Left lung (tissue), 10 donors: ENCODE data around the gene EXOC7. TPM values are rescaled to one million over a fixed set of nuclear protein-coding genes. Genes with fewer than 3 reads are reported as not detected.
A peak's percentile ranks its signal among the peaks of the same experiment; 100 is the strongest.
"Not testable (repeated sequence)": the region's sequence is repeated elsewhere in the genome, so short reads cannot be mapped to it uniquely, and the experiment has no call there.

ENCODE experiments used
- ATAC-seq: fragments of 200-7000 bp; cut with Tn5 transposase; one replicate; pipeline ENCODE4 v1.9.1; 2020; ENCODE audit warnings: moderate library complexity
- DNase-seq, 4 donors: peaks; one replicate each; pipeline ENCODE4 v3.0.0-alpha.2; 2013 to 2020
- H3K27ac ChIP-seq, 2 donors: fragments of 200-600 bp; sonication (generic) in 1 of 2; one replicate each; pipeline versions ENCODE4 v1.5.0 to v1.8.0; 2020 to 2021
- H3K27me3 ChIP-seq, 2 donors: fragments of 200-600 bp; sonication (generic) in 1 of 2; one replicate each; pipeline versions ENCODE4 v1.5.0 to v1.8.0; 2020 to 2021
- H3K36me3 ChIP-seq, 2 donors: fragments of 200-600 bp; sonication (generic) in 1 of 2; one replicate each; pipeline versions ENCODE4 v1.5.0 to v1.8.0; 2020 to 2021
- H3K4me1 ChIP-seq, 2 donors: fragments of 200-600 bp; one replicate each; pipeline ENCODE4 v1.8.0; 2021
- H3K4me3 ChIP-seq, 2 donors: fragments of 200-600 bp; sonication (generic) in 1 of 2; one replicate each; pipeline versions ENCODE4 v1.5.0 to v1.8.0; 2020 to 2021; ENCODE audit warnings: mild to moderate bottlenecking in 1 of 2
- H3K9me3 ChIP-seq, 2 donors: fragments of 200-600 bp; sonication (generic) in 1 of 2; one replicate each; pipeline versions ENCODE4 v1.5.0 to v1.8.0; 2020 to 2021
- intact Hi-C, 2 donors: fragments of 100-400 bp; cut with DNase I; formaldehyde crosslinking; loops; one replicate each; pipeline versions ENCODE4 v1.11.2 to v1.14.2; 2022
- polyA plus RNA-seq, 6 donors: library from polyadenylated mRNA; unstranded; fragments of 120-200 nt; gene quantifications; one replicate each; pipeline ENCODE4 v1.2.1, GENCODE V29; 2013; ENCODE audit not compliant: insufficient read length in 6 of 6
- total RNA-seq, 2 donors: library from RNA; stranded (reverse); fragmentation: NEBNext Ultra II Directional; extraction: Animal tissue kit (Norgen Biotek cat#: 25700); gene quantifications; one replicate each; pipeline ENCODE4 v1.2.1, GENCODE V29; 2021
- TF ChIP-seq, protein P1 (sequence below), 2 donors: fragments of 200-600 bp; sonication (generic) in 1 of 2; IDR thresholded peaks; one replicate each; pipeline versions ENCODE4 v1.5.0 to v1.8.0; 2021; ENCODE audit warnings: antibody characterized with exemption in 2 of 2
- donor health status: DM: no; HTN: yes; CAD: no.
- donor health status: DM: no; HTN: no; CAD: no.

EXOC7 gene
- total and polyA plus RNA-seq, 8 donors: 114 to 178 (median 162) TPM

DNA sequence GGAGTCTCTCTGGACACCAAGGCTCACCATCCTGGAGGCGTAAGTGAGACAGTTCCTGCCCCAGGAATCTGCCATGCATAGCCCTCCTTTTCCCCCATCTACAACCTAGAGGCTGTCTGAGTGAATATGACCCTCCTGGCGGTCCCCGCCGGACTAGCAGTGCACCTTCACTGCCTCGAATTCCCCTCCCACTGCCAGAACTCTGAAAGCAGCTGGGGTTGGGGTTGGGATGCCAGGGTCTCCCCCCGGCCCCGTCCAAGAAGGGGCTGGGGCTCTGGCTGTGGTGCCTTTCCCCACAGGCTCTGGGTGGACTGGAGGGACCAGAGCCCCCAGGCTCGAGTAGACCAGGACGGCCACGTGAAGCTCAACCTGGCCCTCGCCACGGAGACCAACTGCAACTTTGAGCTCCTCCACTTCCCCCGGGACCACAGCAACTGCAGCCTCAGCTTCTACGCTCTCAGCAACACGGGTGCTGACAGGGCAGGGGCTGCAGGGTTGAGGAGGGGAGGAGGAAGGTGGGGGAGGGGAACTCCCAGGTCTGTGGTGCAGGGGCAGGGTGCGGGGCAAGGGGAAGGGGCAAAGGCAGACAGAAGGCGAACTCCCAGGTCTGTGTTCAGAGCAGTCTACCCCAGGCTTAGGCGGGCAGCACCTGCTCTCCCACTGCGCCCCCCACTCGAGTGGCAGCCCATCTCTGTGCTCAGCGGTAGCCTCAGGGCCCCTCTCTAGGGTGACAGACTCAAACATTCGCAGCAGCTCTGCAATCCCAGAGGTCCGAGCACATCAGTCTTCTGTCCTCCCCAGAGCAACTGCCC is 23.4 kb downstream of the EXOC7 start:
- Histone ChIP-seq H3K27me3 (peaks cover 49 to 56% of the 10 kb centered on the region in 2 donors), H3K27ac (no peak overlapping the region), H3K4me3 (no peak overlapping the region), H3K4me1 (peaks cover 3 to 32% of the 10 kb centered on the region in 2 donors), H3K36me3 (peaks cover 2 to 37% of the 10 kb centered on the region in 2 donors), H3K9me3 (no peaks in the 10 kb centered on the region)
- TF ChIP-seq, protein P1, sequence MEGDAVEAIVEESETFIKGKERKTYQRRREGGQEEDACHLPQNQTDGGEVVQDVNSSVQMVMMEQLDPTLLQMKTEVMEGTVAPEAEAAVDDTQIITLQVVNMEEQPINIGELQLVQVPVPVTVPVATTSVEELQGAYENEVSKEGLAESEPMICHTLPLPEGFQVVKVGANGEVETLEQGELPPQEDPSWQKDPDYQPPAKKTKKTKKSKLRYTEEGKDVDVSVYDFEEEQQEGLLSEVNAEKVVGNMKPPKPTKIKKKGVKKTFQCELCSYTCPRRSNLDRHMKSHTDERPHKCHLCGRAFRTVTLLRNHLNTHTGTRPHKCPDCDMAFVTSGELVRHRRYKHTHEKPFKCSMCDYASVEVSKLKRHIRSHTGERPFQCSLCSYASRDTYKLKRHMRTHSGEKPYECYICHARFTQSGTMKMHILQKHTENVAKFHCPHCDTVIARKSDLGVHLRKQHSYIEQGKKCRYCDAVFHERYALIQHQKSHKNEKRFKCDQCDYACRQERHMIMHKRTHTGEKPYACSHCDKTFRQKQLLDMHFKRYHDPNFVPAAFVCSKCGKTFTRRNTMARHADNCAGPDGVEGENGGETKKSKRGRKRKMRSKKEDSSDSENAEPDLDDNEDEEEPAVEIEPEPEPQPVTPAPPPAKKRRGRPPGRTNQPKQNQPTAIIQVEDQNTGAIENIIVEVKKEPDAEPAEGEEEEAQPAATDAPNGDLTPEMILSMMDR (IDR thresholded peaks at IDR 0.05): no peak
- intact Hi-C loops: no loop called here
- DNase-seq: no peak
- ATAC-seq: no peak

DNA sequence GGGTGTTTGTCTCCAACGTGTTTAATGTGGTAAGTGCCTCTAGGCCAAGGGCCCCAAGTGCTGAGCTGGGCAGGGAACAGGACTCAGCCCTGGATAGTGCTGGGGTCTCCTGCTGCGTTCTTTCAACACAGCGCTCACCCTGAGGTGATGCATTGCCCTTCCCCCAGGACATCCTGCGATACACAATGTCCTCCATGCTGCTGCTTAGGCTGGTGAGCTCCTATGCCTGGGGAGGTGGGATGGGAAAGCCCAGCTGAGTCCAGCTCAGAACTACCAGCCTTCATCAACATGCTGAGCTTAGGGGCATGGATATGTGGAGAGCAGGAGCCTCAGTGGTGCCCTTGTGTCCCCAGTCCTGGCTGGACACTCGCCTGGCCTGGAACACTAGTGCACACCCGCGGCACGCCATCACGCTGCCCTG is 24.0 kb downstream of the EXOC7 start:
- peaks cover 7 to 38% of the 10 kb centered on the region in 2 donors for H3K4me1 ChIP-seq
- intact Hi-C loops: no loop called here
- peaks cover 0 to 30% of the 10 kb centered on the region in 2 donors for H3K36me3 ChIP-seq
- peaks cover 55 to 62% of the 10 kb centered on the region in 2 donors for H3K27me3 ChIP-seq
- no peak for ATAC-seq
- H3K9me3 ChIP-seq: no peaks in the 10 kb centered on the region
- no peak for DNase-seq
- TF ChIP-seq, protein P1 (IDR thresholded peaks at IDR 0.05): no peak
- H3K4me3 ChIP-seq: no peak overlapping the region
- H3K27ac ChIP-seq: no peak overlapping the region

DNA sequence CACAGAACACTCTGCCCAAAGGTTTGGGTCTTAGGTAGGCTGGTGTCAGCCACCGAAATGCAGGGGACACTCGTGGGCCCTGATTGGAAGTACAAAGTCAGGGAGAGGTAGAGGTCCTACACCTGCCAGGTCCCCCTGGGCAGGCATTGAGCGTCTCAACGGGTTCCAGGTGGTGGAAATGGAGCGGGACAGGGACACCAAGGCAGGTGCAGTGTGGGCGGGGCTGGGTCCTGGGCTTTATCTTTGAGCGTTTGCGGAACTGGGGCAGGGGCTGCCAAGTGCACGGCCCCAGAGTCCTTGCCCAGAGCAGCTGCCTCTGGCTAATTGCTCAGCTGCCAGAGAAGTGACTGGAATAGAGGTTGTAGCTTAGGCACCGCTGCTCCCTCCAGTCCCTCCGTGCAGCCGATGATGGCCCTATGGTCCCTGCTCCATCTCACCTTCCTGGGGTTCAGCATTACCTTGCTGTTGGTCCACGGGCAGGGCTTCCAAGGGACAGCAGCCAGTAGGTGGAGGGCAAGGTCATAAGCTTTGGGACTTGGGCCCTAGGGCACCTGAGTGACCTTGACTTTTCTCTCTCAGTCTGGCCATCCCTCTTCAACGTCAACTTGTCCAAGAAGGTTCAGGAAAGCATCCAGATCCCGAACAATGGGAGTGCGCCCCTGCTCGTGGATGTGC is 24.6 kb downstream of the EXOC7 start, which contains the start of gene ZACN:
Gene ZACN, plus strand, starts transcription at position 323 of the 675 bp plus-strand sequence. Its CDS starts 83 bp downstream, at position 406.
- H3K27me3 ChIP-seq: peaks cover 60 to 67% of the 10 kb centered on the region in 2 donors
- DNase-seq (no peak), ATAC-seq (no peak)
- H3K27ac ChIP-seq: no peak within 1 kb of the TSS
- H3K36me3 ChIP-seq: peaks cover 0 to 25% of the 10 kb centered on the region in 2 donors
- peaks cover 11 to 43% of the 10 kb centered on the region in 2 donors for H3K4me1 ChIP-seq
- no peak within 1 kb of the TSS for H3K4me3 ChIP-seq
- TF ChIP-seq, protein P1 (IDR thresholded peaks at IDR 0.05): no peak
- no peaks in the 10 kb centered on the region for H3K9me3 ChIP-seq
- intact Hi-C loops: no loop called here

DNA sequence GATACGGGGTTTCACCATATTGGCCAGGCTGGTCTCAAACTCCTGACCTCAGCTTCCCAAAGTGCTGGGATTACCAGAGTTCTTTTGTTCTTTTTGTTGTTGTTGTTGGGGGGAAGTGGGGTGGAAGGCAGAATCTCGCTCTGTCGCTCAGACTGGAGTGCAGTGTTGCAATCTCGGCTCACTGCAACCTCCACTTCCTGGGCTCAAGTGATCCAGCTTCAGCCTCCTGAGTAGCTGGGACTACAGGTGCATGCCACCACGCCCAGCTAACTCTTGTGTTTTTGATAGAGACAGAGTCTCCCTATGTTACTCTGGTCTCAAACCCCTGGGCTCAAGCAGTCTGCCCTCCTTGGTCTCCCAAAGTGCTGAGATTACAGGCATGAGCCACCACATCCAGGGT is 25.2 kb downstream of the EXOC7 start:
- H3K36me3 ChIP-seq: peaks cover 0 to 19% of the 10 kb centered on the region in 2 donors
- peaks cover 66 to 74% of the 10 kb centered on the region in 2 donors for H3K27me3 ChIP-seq
- H3K27ac ChIP-seq, DNase-seq, H3K9me3 ChIP-seq, H3K4me3 ChIP-seq, intact Hi-C loops, ATAC-seq: not testable (repeated sequence)
- peaks cover 11 to 44% of the 10 kb centered on the region in 2 donors for H3K4me1 ChIP-seq

DNA sequence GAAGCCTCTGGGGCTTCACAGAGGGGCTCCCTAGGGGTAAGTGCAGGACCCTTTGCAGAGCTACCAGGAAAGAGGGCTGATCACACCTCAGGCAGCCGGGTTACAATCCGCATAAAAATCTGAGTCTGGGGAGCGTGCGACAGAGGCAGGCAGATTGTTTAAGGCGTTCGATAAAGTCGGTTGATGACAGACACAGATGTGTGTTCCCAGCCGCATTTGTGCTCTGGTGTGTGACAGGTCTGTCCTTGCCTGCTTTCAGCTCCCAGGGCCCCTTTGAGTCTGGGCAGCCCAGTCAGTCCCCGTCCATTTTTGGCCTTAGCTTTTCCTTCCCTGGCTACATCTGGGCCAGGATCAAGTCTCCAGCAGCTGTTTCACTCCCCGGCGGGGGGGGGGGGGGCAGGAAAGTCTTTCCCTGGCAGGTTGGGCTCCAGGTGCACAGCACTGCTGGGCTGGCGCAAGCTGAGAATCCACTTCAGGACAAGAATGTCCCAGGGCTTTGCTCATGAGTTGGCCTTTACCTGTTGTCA is 25.9 kb downstream of the EXOC7 start:
- DNase-seq (no peak), ATAC-seq (peak; percentile 17)
- H3K36me3 ChIP-seq: peaks cover 0 to 11% of the 10 kb centered on the region in 2 donors
- intact Hi-C loops: no loop called here
- TF ChIP-seq, protein P1 (IDR thresholded peaks at IDR 0.05): no peak
- no peaks in the 10 kb centered on the region for H3K9me3 ChIP-seq
- H3K27ac ChIP-seq: no peak overlapping the region
- H3K4me1 ChIP-seq: peaks cover 11 to 49% of the 10 kb centered on the region in 2 donors
- H3K27me3 ChIP-seq: peaks cover 67 to 75% of the 10 kb centered on the region in 2 donors
- no peak overlapping the region for H3K4me3 ChIP-seq
